H1 (cell line): ENCODE measurements around the gene DPP4. TPM values are rescaled to one million over a fixed set of nuclear protein-coding genes. Genes with fewer than 3 reads are reported as not detected.

Source experiments
- CTCF ChIA-PET: fragments of 300-600 bp; sonication (Branson Sonifier 250); formaldehyde crosslinking; loops from one replicate; lab custom pipeline; 2021; ENCODE audit not compliant: partially characterized antibody; lab: Charles Lee
- POLR2A ChIA-PET: fragments of 300-600 bp; sonication (Branson Sonifier 250); formaldehyde crosslinking; loops from one replicate; lab custom pipeline; 2021; ENCODE audit warnings: inconsistent platforms; ENCODE audit not compliant: partially characterized antibody; lab: Charles Lee
- DNase-seq, 2 experiments: peaks; one replicate each; pipeline versions ENCODE4 v3.0.0 to v3.0.0-alpha.2; 2010 to 2022; ENCODE audit warnings: low spot score in 2 of 2, low read depth in 1 of 2, mixed read lengths in 1 of 2
- FAIRE-seq: peaks from 2 replicates; lab custom pipeline; 2011; peaks lifted over from hg19 to GRCh38; lab: Jason Lieb, UNC
- H2AFZ ChIP-seq: 2 replicates; pipeline ENCODE4 v1.8.1; 2012; ENCODE audit warnings: low read length, inconsistent platforms
- H2AK5ac ChIP-seq: 2 replicates; pipeline ENCODE4 v1.6.1; 2013; ENCODE audit warnings: low read depth, low read length
- H2BK120ac ChIP-seq: replicated peaks from 2 replicates; pipeline ENCODE3; 2013; ENCODE audit warnings: low read depth, low read length, inconsistent platforms
- H2BK12ac ChIP-seq: 2 replicates; pipeline ENCODE4 v1.6.1; 2013; ENCODE audit warnings: low read depth, low read length
- H2BK15ac ChIP-seq: 2 replicates; pipeline ENCODE4 v1.6.1; 2013; ENCODE audit warnings: low read length
- H2BK20ac ChIP-seq: 2 replicates; pipeline ENCODE4 v1.6.1; 2013; ENCODE audit warnings: low read length
- H2BK5ac ChIP-seq: 2 replicates; pipeline ENCODE4 v1.6.1; 2013; ENCODE audit warnings: low read depth, low read length
- H3K14ac ChIP-seq: 2 replicates; pipeline ENCODE4 v1.6.1; 2013; ENCODE audit warnings: inconsistent platforms; ENCODE audit not compliant: insufficient read length
- H3K18ac ChIP-seq: 2 replicates; pipeline ENCODE4 v1.6.1; 2013; ENCODE audit warnings: low read length; ENCODE audit errors: extremely low read depth
- H3K23ac ChIP-seq: 2 replicates; pipeline ENCODE4 v1.6.1; 2013; ENCODE audit warnings: inconsistent platforms; ENCODE audit not compliant: insufficient read length
- H3K23me2 ChIP-seq: 2 replicates; pipeline ENCODE4 v1.6.1; 2013; ENCODE audit warnings: low read depth, low read length
- H3K27ac ChIP-seq: 2 replicates; pipeline ENCODE4 v1.6.1; 2011; ENCODE audit warnings: low read depth, low read length, inconsistent platforms
- H3K27me3 ChIP-seq, 4 experiments: replicated peaks in 1 of 4; 1 replicate in 1 of 4; 2 replicates in 3 of 4; pipeline versions ENCODE4 v1.6.1 to v1.8.1; 2011 to 2013; ENCODE audit warnings: low read length in 3 of 4, mild to moderate bottlenecking in 3 of 4, inconsistent platforms in 2 of 4, mixed read lengths in 2 of 4, moderate library complexity in 1 of 4; ENCODE audit not compliant: control insufficient read depth in 3 of 4, insufficient read depth in 3 of 4; ENCODE audit errors: extremely low read depth in 1 of 4
- H3K36me3 ChIP-seq, 4 experiments: 2 replicates each; pipeline versions ENCODE4 v1.6.1 to v1.8.1; 2011 to 2013; ENCODE audit warnings: mild to moderate bottlenecking in 4 of 4, low read length in 3 of 4, moderate library complexity in 2 of 4, control low read depth in 1 of 4, inconsistent platforms in 1 of 4; ENCODE audit not compliant: insufficient read depth in 4 of 4, control insufficient read depth in 2 of 4
- H3K4ac ChIP-seq: replicated peaks from 2 replicates; pipeline ENCODE3; 2013; ENCODE audit warnings: low read length, low read depth, mixed read lengths, inconsistent platforms; ENCODE audit not compliant: insufficient read length
- H3K4me1 ChIP-seq, 4 experiments: replicated peaks in 1 of 4; 1 replicate in 1 of 4; 2 replicates in 3 of 4; pipeline versions ENCODE4 v1.6.1 to v1.8.1; 2011 to 2013; ENCODE audit warnings: low read length in 3 of 4, inconsistent platforms in 2 of 4, mixed read lengths in 1 of 4; ENCODE audit not compliant: insufficient read depth in 4 of 4, control insufficient read depth in 3 of 4
- H3K4me2 ChIP-seq, 2 experiments: 2 replicates each; pipeline versions ENCODE4 v1.6.1 to v1.8.1; 2011 to 2013; ENCODE audit warnings: low read depth in 2 of 2, low read length in 2 of 2, control low read depth in 1 of 2, inconsistent platforms in 1 of 2, mild to moderate bottlenecking in 1 of 2; ENCODE audit not compliant: insufficient read depth in 1 of 2
- H3K4me3 ChIP-seq, 4 experiments: fragments of 200-600, 300-600 bp in 1 of 4; sonication (generic), shearing (Covaris generic), sonication (Bioruptor Twin) in 1 of 4; 2 replicates each; pipeline versions ENCODE4 v1.5.1 to v1.8.1; 2011 to 2016; ENCODE audit warnings: low read length in 4 of 4, low read depth in 3 of 4, control low read depth in 2 of 4, inconsistent platforms in 2 of 4, mild to moderate bottlenecking in 2 of 4, mixed read lengths in 1 of 4, moderate library complexity in 1 of 4; ENCODE audit not compliant: insufficient read depth in 2 of 4; ENCODE audit errors: extremely low read depth in 1 of 4
- H3K56ac ChIP-seq: replicated peaks from 2 replicates; pipeline ENCODE3; 2013; ENCODE audit warnings: low read depth, mild to moderate bottlenecking, mixed read lengths, low read length, inconsistent platforms; ENCODE audit not compliant: insufficient read length
- H3K79me1 ChIP-seq: 2 replicates; pipeline ENCODE4 v1.6.1; 2013; ENCODE audit warnings: low read depth, low read length, control low read depth
- H3K79me2 ChIP-seq, 2 experiments: 2 replicates each; pipeline versions ENCODE4 v1.6.1 to v1.8.1; 2012 to 2013; ENCODE audit warnings: low read length in 2 of 2, mild to moderate bottlenecking in 2 of 2, inconsistent platforms in 1 of 2; ENCODE audit not compliant: insufficient read depth in 2 of 2, control insufficient read depth in 1 of 2
- H3K9ac ChIP-seq, 4 experiments: replicated peaks in 1 of 4; 1 replicate in 1 of 4; 2 replicates in 3 of 4; pipeline versions ENCODE4 v1.6.1 to v1.8.1; 2011 to 2013; ENCODE audit warnings: low read depth in 3 of 4, low read length in 3 of 4, control low read depth in 2 of 4, mild to moderate bottlenecking in 2 of 4, moderate library complexity in 2 of 4, inconsistent platforms in 1 of 4; ENCODE audit errors: extremely low read depth in 1 of 4
- H3K9me3 ChIP-seq, 2 experiments: 2 replicates each; pipeline versions ENCODE4 v1.6.1 to v1.8.1; 2012 to 2013; ENCODE audit warnings: mild to moderate bottlenecking in 2 of 2, moderate library complexity in 2 of 2, control low read depth in 1 of 2, inconsistent platforms in 1 of 2, low read depth in 1 of 2, low read length in 1 of 2, mixed read lengths in 1 of 2; ENCODE audit not compliant: insufficient read depth in 2 of 2
- H4K20me1 ChIP-seq, 2 experiments: replicated peaks in 1 of 2; 2 replicates each; pipeline versions ENCODE3 to v1.8.1; 2011 to 2013; ENCODE audit warnings: inconsistent platforms in 2 of 2, low read length in 2 of 2, mild to moderate bottlenecking in 1 of 2; ENCODE audit not compliant: insufficient read depth in 2 of 2, control insufficient read depth in 1 of 2
- H4K5ac ChIP-seq: 2 replicates; pipeline ENCODE4 v1.6.1; 2013; ENCODE audit warnings: low read length, low read depth, mixed read lengths, inconsistent platforms; ENCODE audit not compliant: insufficient read length
- H4K8ac ChIP-seq: 2 replicates; pipeline ENCODE4 v1.8.0; 2013; ENCODE audit warnings: mild to moderate bottlenecking, moderate library complexity, low read length, inconsistent platforms; ENCODE audit not compliant: insufficient read depth; ENCODE audit errors: extremely low read depth
- H4K91ac ChIP-seq: replicated peaks from 2 replicates; pipeline ENCODE3; 2013; ENCODE audit warnings: low read length, mixed read lengths, inconsistent platforms; ENCODE audit not compliant: insufficient read length
- CHD2 ChIP-seq: IDR thresholded peaks from 2 replicates; pipeline ENCODE4 v1.6.1; 2012; ENCODE audit warnings: low read length, improper control_type of control experiment
- HDAC6 ChIP-seq: IDR thresholded peaks from one replicate; pipeline ENCODE4 v1.7.1; 2012; ENCODE audit warnings: low read depth, mild to moderate bottlenecking, inconsistent platforms, low read length, moderate library complexity
- KDM1A ChIP-seq: fragments of 200-600, 300-600 bp; sonication (generic); IDR thresholded peaks from 2 replicates; pipeline ENCODE4 v1.7.1; 2016; ENCODE audit warnings: mild to moderate bottlenecking, low read length, borderline replicate concordance
- KDM4A ChIP-seq: IDR thresholded peaks from one replicate; pipeline ENCODE4 v1.7.1; 2012; ENCODE audit warnings: low read depth, mild to moderate bottlenecking, moderate library complexity, low read length, inconsistent platforms; ENCODE audit not compliant: severe bottlenecking
- NANOG ChIP-seq: IDR thresholded peaks from 2 replicates; pipeline ENCODE4 v1.6.1; 2011; ENCODE audit warnings: low read length, low read depth, mild to moderate bottlenecking, inconsistent platforms; ENCODE audit not compliant: insufficient read depth, poor library complexity, severe bottlenecking
- PHF8 ChIP-seq: fragments of 200-600 bp; sonication (generic); conservative IDR thresholded peaks from 2 replicates; pipeline ENCODE4 v1.7.1; 2012; ENCODE audit warnings: low read depth, mild to moderate bottlenecking, inconsistent platforms, low read length, moderate library complexity
- SIN3A ChIP-seq, 2 experiments: IDR thresholded peaks in 1 of 2; conservative IDR thresholded peaks in 1 of 2; 2 replicates each; pipeline ENCODE4 v1.6.1; 2011 to 2012; ENCODE audit warnings: low read length in 2 of 2, improper control_type of control experiment in 1 of 2, low read depth in 1 of 2, mild to moderate bottlenecking in 1 of 2
- SP1 ChIP-seq: IDR thresholded peaks from 2 replicates; pipeline ENCODE4 v1.6.1; 2011; ENCODE audit warnings: low read depth, low read length
- SP2 ChIP-seq: IDR thresholded peaks from 2 replicates; pipeline ENCODE4 v1.6.1; 2012; ENCODE audit warnings: mild to moderate bottlenecking, low read length, inconsistent platforms
- TAF7 ChIP-seq: optimal IDR thresholded peaks from 2 replicates; pipeline ENCODE3; 2011; ENCODE audit warnings: low read depth, mild to moderate bottlenecking, inconsistent platforms, low read length, moderate library complexity, borderline replicate concordance
- TCF12 ChIP-seq: IDR thresholded peaks from 2 replicates; pipeline ENCODE4 v1.6.1; 2011; ENCODE audit warnings: low read depth, mild to moderate bottlenecking, low read length
- WGBS, 2 experiments: shearing (Covaris generic) in 1 of 2; methylation state at CpG; one replicate each; pipeline versions ENCODE4 v1.1.6 to v1.1.7; 2013 to 2015; ENCODE audit warnings: low lambda C conversion rate in 2 of 2, mixed read lengths in 2 of 2, inconsistent platforms in 1 of 2, low coverage in 1 of 2, missing lambda C conversion rate in 1 of 2; ENCODE audit not compliant: insufficient replicate concordance in 2 of 2, insufficient coverage in 1 of 2, insufficient read length in 1 of 2; ENCODE audit errors: extremely low coverage in 1 of 2, missing lambda C conversion rate in 1 of 2; 5-methylcytosine and 5-hydroxymethylcytosine counted together
- polyA plus RNA-seq, 7 experiments: library from polyadenylated mRNA; depleted of rRNA in 3 of 7; stranded (reverse) in 5 of 7; unstranded in 2 of 7; fragments of >200 nt in 5 of 7; fragments of 200-250 nt in 2 of 7; gene quantifications; 1 replicate in 5 of 7; 2 replicates in 1 of 7; 4 replicates in 1 of 7; pipeline versions ENCODE4 v1.2.1 to v1.2.3, GENCODE V29; 2011 to 2013; ENCODE audit warnings: missing spikeins in 2 of 7, mixed read lengths in 2 of 7
- total RNA-seq: library from RNA; stranded (reverse); fragmentation: NEBNext Ultra II Directional; extraction: Animal tissue kit (Norgen Biotek cat#: 25700); gene quantifications from 2 replicates; pipeline ENCODE4 v1.2.1, GENCODE V29; 2021

Gene DPP4
- total and polyA plus RNA-seq, 2 of the 8 experiments (the other 6 are each of a cell fraction or from before 2014, with no cell fraction given), result 1.3 to 3.1 TPM

GRCh38 chr2:162085090-162085891 is 11.3 kb upstream of the DPP4 start:
- Histone ChIP-seq H2BK12ac (no peak overlapping the region), H2AFZ (no peak overlapping the region), H3K9ac (no peak overlapping the region), H3K56ac (no peak overlapping the region), H3K4me2 (no peak overlapping the region), H3K4me3 (no peak overlapping the region), H3K23ac (no peak overlapping the region), H2BK20ac (no peak overlapping the region), H2BK5ac (no peak overlapping the region), H3K27ac (no peak overlapping the region), H3K36me3 (no peaks in the 10 kb centered on the region), H2AK5ac (no peak overlapping the region), H3K9me3 (no peaks in the 10 kb centered on the region), H2BK15ac (no peak overlapping the region), H3K79me1 (no peaks in the 10 kb centered on the region), H4K5ac (no peak overlapping the region), H3K79me2 (no peaks in the 10 kb centered on the region), H4K8ac (no peak overlapping the region), H2BK120ac (no peak overlapping the region), H3K4me1 (no peaks in the 10 kb centered on the region), H3K4ac (no peak overlapping the region), H3K14ac (no peak overlapping the region), H3K27me3 (no peaks in the 10 kb centered on the region), H4K91ac (no peak overlapping the region), H3K18ac (no peak overlapping the region), H4K20me1 (no peaks in the 10 kb centered on the region), H3K23me2 (no peaks in the 10 kb centered on the region)
- DNase-seq (no peak), FAIRE-seq (no peak)
- POLR2A ChIA-PET, result no interaction called here
- CTCF ChIA-PET, result interaction anchor here (1.0 to 1.4 kb wide), 3 partner anchors 9 to 78 kb away, joined by 3 read pairs; no protein-coding TSS in a partner anchor
- 91% methylated on average over 3 of the region's 3 CpGs; no CpG with 5 or more reads in 1 of the 2 experiments for WGBS, 2 experiments
- TF ChIP-seq NANOG, result no peak
- TF ChIP-seq HDAC6, result no peak
- TF ChIP-seq KDM1A, result no peak
- TF ChIP-seq TAF7, result no peak
- no peak for TF ChIP-seq PHF8
- no peak for TF ChIP-seq SIN3A (conservative IDR thresholded peaks at IDR 0.05 in 1 of 2, IDR thresholded peaks at IDR 0.05 in 1 of 2; ENCODE audit: low read depth in 1 of 2, low read length in 2 of 2)
- no peak for TF ChIP-seq SP1
- TF ChIP-seq SP2, result no peak
- no peak for TF ChIP-seq CHD2
- TF ChIP-seq TCF12, result no peak
- no peak for TF ChIP-seq KDM4A
